ENCODE results near the gene MOB1A.

The MOB1A gene

GRCh38 chr2:74205596-74205995 is 26.9 kb upstream of the MOB1A start:
- no peak for TF ChIP-seq CTCF (conservative IDR thresholded peaks at IDR 0.05)
- peak overlapping the region; percentile 49 for H3K27ac ChIP-seq

GRCh38 chr2:74205113-74205512 is 26.4 kb upstream of the MOB1A start:
- peak overlapping the region; percentile 49 for H3K27ac ChIP-seq
- no peak for TF ChIP-seq CTCF (conservative IDR thresholded peaks at IDR 0.05)

- peak overlapping the region; percentile 49; the same call in 1 of the 2 replicates for H3K27ac ChIP-seq
- no peak for TF ChIP-seq CTCF (conservative IDR thresholded peaks at IDR 0.05)
These were observed 25.8 kb upstream of the MOB1A start for GRCh38 chr2:74204436-74204835.

- no peak overlapping the region for H3K27ac ChIP-seq
- no peak for TF ChIP-seq CTCF (conservative IDR thresholded peaks at IDR 0.05)
These were observed 22.9 kb upstream of the MOB1A start for GRCh38 chr2:74201596-74201995.

GRCh38 chr2:74201196-74201595 is 22.5 kb upstream of the MOB1A start:
- no peak for TF ChIP-seq CTCF (conservative IDR thresholded peaks at IDR 0.05)
- H3K27ac ChIP-seq = no peak overlapping the region

GRCh38 chr2:74199871-74200305 is 21.2 kb upstream of the MOB1A start:
- TF ChIP-seq CTCF (conservative IDR thresholded peaks at IDR 0.05) = no peak

GRCh38 chr2:74199275-74199701 is 20.6 kb upstream of the MOB1A start:
- H3K27ac ChIP-seq = peak overlapping the region; percentile 96
- TF ChIP-seq CTCF (conservative IDR thresholded peaks at IDR 0.05) = peak; percentile 38

More at GRCh38 chr2:74199871-74200305, 21.2 kb upstream of the MOB1A start:
- peak overlapping the region; percentile 96; the same call in 1 of the 2 replicates for H3K27ac ChIP-seq
